Heart left ventricle (tissue), 13 donors: ENCODE data around the gene HHAT.

Experiments
- CTCF ChIP-seq, 12 donors: fragments of 200-600 bp; sonication (generic) in 4 of 12; IDR thresholded peaks; one replicate each; pipeline versions ENCODE4 v1.5.0 to v1.8.0; 2018 to 2022; ENCODE audit warnings: antibody characterized with exemption in 12 of 12, mild to moderate bottlenecking in 5 of 12
- POLR2A ChIP-seq, 2 donors: fragments of 450-650 bp; IDR thresholded peaks; one replicate each; pipeline ENCODE4 v1.6.1; 2017; ENCODE audit warnings: antibody characterized with exemption in 2 of 2, mild to moderate bottlenecking in 2 of 2, moderate library complexity in 2 of 2
- donor health status: ischemic (EF 13 %, LVEDD 7.1; RV severe dilation, severe dysfunction).
- donor health status: DM: no; HTN: yes; CAD: no.
- donor health status: DM: no; HTN: no; CAD: no.
- donor health status: ischemic (EF 25% LVEDD 6.9; RV normal size, moderate dysfunction).
- donor health status: ischemic (EF 25% LVEDD 5.7; RV mildly dilated, moderate dysfunction).
- donor health status: ischemic (EF 35%, LVEDD 5.7; RV mildly dilated, moderate dysfunction).
- donor health status: nonischemic (EF 11% LVEDD 7.7; RV severe dilation, severe dysfunction).
- donor health status: DM: yes; HTN: yes; CAD: no.
- donor health status: PGD.
- donor health status: ischemic (EF 29% LVEDD 5.4; RV normal size, mild dysfunction).
- donor health status: nonischemic (EF 23%, LVEDD 6.1; RV moderate dilation, normal function).

GRCh38 chr1:210303391-210303790 is 25.3 kb upstream of the HHAT start:
- TF ChIP-seq CTCF (IDR thresholded peaks at IDR 0.05) (no peak), POLR2A (IDR thresholded peaks at IDR 0.05) (no peak)
